HG03025 (cell line): ENCODE measurements around the gene GDF10.

Experiments
- ATAC-seq: cut with Tn5 transposase; IDR thresholded peaks from one replicate; pipeline ENCODE4 v1.9.1; 2021; ENCODE audit warnings: mild to moderate bottlenecking, moderate library complexity; ENCODE audit not compliant: unreplicated experiment, low FRiP score

The GDF10 gene

DNA sequence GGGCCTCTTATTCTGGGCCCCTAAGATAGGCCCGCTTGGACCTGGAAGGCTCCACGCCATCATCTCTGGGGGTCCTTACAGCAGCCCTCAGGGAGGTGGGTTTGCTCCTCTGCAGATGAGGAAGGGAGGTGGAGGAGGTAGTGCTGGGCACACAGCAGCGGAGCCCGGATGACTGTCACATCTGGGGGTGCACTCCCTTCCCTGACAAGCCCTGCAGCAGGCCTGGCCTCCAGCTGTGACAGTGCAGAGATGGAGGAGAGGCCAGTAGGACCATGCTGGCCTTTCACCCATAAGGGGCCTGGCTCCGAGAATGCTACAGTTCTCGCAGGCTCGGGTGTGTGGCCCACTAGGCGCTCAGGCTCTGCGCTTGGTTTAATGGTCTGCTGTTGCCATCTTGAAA, 31.5 kb downstream of the GDF10 start:
- no peak for ATAC-seq

DNA sequence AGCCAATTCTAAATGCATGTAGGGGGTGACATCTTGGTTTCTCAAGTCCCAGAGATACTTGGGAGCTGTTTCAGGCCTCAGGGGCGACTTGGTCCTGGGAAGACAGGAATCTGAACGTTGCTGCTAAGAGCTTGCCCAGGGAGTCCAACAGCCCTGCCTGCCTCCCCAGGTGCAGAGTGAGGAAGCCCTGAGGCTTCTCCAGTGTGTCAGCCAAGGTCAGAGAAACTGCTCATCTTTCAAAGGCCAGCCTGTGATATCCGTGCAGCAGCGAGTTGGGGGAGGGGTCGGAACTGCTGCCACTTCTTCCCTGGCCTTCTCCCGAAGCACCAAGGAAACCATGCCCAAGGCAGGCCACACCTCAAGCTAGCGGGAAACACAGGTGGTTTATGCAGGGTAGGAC, 32.0 kb downstream of the GDF10 start:
- ATAC-seq, result no peak

DNA sequence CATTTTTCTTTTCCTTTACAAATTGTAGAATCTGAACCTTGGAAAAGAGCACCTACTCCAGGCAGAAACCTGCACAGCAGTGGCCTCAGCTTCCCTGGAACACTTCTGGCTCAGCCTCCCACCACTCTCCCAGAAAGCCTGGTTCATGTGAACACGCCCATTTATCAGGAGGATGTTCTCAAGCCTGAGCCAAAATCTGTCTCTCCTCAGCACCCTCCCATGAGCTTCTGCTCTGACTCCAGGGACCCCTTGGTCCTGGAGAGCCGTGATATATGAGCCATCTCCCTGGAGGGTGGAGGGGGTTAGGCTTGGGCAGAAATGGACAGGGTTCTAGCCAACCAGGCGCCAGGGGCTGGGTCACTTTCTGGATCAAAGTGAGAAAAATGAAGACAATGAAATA, 32.4 kb downstream of the GDF10 start:
- no peak for ATAC-seq

DNA sequence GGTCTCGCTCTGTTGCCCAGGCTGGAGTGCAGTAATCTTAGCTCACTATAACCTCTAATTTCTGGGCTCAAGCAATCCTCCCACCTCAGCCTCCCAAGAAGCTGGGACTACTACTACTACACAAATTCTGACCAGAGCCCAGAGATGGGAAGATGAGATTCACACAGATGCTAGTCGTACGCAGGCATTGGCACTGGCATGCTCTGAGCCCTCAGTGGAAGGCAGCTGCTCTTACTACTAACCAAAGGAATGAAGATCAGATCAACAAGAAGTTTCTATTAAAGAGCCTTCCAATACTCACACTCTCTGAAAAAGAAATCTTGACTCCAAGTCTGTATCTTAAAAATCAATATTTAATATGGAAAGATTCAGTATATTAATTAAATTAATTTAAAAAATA, 32.9 kb downstream of the GDF10 start:
- no peak for ATAC-seq

DNA sequence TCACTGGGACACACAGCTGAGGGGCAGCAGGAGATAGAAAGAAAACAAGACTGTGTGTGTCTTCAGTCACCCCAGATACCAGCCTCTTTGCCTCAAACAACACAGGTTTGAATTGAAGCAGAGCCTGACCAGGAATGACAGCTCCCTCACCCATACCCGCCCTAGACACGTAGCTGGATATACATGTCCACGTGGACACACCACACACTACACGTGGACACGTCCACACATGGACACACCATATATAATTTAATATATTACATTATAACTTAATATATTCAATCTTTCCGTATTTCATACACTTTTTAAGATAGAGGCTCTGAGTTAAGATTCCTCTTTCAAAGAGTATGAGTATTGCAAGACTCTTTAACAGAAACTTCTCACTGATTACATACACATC, 33.5 kb downstream of the GDF10 start:
- ATAC-seq, result no peak

DNA sequence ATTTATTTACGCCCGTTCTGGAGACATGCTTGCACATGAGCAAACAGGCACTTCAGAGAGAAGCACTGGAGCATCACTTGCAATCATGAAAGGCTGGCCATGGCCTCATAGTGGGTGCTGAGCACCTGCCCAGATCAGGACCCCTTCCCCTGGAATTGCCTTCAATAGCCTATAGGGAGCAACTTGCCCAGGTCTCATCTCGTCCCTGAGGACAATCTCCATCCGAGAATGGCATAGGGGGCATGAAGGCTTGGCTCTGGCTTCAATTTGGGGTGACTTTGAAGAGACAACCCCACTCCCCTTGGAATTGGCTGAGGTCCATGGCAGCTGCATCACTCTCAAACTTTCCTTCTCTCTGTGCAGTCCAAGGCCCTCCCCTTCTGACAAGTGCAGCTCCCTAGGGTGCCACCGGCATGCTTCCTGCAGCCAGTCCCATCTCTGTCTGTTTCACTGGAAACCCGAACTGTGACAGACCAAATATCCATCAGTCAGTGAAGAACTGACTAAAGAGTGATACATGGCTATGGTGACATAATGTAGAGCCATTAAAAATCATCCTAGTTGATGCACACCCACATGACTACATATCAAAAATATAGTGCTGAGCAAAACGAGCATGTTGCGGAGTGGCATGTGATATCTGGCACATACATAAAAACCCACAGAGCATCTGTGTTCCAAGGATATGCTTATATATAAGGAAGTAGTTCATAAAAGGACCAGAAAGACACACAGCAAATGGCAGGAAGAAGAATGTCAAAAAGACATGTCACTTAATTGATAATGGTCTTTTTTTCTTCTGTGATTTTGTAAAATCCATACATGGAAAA, 34.7 kb downstream of the GDF10 start:
- no peak for ATAC-seq

DNA sequence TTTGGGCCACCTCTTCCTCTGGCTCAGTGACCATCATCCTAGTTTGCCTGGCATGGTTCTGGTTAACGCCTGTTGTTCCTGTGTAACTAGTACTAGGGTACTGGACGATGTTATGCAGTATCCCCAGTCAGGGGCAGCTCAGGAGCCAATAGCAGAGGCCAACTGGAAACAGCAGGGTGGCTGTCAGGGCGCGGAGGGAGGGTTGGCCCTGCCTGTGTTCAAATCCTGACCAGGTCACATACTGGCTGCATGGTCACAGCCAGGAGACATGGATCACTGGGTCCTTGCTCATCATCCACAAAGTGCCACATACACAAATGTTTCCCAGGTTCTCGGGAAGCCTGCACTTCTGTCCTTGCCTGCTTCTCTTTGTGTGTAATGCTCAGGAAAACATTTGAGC, 35.9 kb downstream of the GDF10 start:
- no peak for ATAC-seq

DNA sequence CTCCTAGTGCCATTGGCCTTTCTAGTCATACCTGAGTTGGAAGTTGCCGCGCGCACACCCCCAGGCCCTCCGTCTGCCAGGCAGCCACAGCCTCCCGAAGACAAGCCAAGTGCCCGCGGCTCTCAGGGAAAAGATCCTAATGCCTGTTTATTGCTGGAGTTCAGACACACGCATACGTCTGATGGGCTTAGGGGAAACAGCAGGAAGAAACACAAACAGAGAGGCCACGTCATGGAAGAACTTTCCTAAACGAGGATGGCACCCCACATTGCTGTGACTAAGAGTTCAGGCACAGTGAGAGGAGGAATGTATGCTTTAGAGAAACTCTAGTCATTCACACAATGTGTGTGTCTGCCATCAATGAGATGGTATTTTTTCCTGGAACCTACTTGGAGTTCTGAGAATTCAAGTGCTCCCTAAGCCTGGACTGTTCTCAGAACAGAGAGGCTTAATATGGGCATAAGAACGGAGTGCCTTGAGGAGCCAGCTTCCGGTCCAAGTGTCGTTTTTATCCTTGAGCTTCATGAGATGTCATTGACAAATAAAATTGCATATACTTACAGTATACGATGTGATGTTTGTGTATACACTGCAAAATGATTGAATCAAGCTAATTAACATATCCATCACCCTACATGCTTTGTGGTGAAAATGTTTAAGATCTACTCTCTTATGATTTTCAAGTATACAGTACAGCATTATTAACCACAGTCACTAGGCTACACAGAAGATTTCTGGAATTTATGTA, 36.6 kb downstream of the GDF10 start:
- no peak for ATAC-seq

DNA sequence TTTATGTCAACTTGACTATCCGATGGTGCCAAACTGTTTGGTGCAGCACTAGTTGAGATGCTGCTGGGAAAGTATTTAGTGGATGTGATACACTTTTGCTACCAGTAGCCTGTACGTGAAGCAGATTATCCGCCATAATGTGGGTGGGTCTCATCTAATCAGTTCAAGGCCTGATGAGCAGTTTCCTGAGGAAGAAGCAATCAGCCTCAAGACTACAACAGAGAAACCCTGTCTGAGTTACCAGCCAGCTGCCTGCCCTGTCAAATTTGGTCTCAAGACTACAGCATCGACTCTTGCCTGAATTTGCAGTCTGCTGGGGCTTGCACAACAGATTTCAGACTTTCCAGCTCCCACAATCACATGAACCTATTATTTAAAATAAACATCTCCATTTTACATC, 37.3 kb downstream of the GDF10 start:
- ATAC-seq, result no peak

DNA sequence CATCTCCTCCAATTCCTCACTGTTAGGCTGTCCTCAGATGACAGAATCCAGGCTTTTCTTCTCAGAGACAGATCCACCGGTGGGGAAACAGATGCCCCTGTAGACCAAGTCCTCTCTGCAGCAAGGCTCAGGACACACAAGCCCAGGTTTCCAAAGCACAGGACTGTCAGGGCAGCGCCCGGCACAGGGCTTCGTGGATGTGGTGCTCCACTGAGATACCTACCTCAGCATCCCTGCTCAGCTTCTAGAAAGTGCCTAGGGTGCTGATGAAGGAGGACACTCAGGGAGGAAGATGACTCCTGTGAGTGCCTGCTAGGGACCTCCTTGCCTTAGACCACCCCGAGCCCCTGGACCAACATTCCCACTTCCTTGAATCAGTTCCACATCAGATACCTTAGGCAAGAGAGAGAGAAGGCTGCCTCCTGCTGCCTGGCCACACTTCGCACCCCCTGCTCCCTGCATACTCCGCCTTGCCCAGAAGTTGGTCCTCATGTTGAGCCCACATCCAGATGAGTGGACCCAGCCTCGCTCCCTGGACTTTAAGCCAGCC, 39.3 kb downstream of the GDF10 start:
- no peak for ATAC-seq

DNA sequence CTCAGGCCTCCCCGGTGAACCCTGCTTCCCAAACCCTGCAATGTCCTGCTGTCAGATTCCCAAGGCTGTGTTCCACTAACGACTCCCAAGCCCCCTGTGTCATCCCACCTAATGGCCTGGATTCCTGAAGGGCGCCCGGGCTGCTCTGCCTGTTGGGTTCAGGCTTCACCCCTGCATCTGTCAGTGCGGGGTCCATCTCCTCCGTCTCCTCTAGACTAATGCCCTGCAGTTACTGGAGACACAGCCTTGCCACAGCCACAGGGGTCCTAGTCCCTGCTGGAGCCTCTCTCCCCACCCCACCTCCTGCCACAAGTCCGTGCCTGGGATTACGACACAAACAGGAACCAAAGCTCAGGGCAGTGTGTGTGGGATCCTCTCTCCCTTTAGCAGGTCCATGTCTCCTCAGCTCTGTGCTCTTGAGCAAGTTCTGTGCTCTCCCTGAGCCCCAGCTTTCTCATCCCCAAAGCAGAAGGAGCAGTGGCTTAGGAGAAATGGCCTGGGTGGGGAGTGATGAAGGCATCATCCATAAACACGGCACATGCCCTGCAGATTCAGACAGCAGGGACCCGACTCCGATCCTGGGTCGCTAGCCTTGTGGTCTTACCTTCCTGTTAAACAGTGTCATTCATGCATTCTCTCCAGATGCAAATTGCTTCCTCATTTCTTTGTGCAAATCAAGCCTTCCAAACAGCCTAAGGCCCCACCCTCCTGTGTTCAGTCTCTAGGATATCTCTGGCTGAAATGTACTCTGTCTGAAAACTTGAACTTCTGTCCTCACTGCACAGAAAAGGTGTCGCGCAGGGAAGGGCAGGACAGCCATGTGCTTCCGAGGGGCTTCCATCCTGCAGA, 40.0 kb downstream of the GDF10 start:
- ATAC-seq, result no peak

DNA sequence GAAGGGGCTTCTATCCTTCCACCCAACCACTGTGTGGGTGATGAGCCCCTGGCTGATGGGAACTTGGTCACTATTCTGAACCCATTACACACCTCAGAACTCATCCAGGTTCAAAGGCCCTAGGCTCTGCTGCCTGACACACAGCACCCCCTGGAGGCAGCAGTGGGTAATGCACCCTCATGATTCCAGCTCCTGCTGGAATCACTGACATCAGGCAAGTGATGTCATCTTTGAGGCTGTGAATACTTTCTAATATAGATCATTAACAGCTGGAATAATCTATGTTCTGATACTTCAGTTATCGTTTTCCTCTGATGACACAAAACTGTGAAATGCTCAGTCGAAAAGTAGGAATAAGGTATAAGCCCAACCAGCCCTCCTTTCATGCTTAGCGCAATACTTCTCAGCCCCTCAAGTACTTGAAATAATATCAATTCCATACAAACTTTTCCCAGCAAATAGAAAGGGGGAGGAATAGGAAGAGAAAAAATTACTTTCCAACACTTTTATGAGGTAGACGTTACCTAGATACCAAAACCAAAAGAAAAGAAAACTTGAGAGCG, 40.7 kb downstream of the GDF10 start:
- ATAC-seq, result no peak

DNA sequence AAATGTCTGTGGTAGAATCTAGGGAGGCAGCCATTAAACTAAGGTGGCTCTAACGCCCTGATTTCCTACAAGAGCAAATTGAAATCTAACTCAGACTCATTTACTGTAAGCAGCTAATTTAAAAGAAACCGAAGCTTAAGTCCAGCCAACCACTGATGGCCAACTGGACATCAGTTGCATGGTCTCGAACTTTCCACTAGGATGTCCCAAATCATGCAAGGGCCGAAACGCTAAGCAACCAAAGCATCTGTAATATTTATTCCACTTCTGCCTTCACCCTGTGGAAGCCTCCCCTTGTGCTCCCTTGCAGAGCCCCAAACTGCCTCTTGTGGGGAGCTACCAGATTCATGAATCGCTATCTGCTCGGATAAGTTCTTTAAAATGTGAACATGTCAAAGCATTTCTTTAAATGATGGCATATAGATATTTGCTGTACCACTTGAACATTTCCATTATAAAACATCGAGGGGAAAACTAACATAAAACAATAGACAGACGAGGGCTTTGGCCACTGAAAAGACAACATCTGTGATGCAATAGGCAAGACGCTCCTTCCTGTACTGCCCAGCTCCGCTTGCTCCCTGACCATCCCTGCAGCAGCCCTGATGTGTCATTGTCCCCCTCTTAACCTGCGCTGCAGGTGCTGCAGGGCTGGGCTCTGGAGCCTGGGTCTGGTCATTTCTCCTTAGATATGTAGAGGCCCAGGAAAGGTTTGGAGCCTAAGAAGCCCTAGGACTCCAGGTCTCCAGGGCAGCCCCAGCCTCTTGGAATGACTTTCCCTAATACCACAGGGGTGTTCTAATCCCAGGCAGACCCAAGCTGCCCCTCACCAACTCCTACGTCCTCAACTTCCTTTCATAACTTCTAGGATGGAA, 45.2 kb downstream of the GDF10 start:
- no peak for ATAC-seq

DNA sequence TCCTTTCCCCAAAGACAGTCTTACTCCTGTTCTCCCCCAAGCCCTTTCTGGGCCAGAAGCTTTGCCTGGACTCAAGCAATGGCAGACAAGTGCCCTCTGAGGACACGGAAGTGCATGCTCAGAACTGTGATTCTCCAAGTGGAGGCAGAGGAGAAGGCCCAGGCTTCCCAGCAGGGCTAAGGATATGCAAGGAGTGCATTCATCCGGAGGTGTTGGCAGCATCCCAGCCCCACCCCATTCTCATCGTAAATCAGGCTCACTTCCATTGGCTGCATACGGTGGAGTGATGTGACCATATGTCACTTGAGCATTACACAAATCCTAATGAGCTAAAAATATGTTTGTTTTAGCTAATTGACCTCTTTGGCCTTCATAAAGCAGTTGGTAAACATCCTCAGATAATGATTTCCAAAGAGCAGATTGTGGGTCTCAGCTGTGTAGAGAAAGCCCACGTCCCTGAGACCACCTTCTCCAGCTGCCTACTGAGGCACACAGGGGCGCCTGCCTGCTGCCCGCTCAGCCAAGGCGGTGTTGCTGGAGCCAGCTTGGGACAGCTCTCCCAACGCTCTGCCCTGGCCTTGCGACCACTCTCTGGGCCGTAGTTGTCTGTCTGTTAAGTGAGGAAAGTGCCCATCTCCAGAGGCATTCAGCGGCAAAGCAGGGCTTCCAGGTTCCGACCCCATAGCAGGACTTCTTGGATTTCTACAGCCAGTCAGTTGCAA, 46.7 kb downstream of the GDF10 start:
- no peak for ATAC-seq

DNA sequence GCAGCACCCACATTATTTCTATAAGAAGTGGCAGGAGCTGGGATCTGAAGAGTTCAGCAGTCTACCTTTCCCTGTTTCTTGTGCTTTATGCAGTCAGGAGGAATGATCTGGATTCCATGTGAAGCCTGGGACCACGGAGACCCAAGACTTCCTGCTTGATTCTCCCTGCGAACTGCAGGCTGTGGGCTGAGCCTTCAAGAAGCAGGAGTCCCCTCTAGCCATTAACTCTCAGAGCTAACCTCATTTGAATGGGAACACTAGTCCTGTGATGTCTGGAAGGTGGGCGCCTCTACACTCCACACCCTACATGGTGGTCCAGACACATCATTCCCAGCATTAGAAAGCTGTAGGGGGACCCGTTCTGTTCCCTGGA, 47.3 kb downstream of the GDF10 start:
- no peak for ATAC-seq

DNA sequence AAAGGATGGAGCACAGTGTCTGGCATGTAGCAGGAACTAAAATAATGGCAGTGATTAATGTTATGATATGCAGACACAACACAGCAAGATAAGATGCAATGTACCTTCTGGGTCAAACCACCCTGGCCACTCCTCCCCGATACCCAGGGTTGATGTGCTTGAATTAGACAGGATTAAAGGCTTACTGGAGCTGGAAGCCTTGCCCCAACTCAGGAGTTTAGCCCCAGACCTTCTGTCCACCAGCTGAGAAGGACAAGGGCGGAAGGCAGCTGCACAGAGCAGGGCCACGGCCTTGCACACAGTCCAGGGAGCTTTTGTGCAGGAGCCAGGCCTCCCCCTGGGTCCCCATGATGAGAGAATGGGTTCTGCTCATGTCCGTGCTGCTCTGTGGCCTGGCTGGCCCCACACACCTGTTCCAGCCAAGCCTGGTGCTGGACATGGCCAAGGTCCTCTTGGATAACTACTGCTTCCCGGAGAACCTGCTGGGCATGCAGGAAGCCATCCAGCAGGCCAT, 48.2 kb downstream of the GDF10 start, which contains the start of gene RBP3:
RBP3 (plus strand) TSS at position 226 of the 514 bp plus-strand sequence; CDS start at position 348, 122 bp downstream.
- ATAC-seq, result no peak

DNA sequence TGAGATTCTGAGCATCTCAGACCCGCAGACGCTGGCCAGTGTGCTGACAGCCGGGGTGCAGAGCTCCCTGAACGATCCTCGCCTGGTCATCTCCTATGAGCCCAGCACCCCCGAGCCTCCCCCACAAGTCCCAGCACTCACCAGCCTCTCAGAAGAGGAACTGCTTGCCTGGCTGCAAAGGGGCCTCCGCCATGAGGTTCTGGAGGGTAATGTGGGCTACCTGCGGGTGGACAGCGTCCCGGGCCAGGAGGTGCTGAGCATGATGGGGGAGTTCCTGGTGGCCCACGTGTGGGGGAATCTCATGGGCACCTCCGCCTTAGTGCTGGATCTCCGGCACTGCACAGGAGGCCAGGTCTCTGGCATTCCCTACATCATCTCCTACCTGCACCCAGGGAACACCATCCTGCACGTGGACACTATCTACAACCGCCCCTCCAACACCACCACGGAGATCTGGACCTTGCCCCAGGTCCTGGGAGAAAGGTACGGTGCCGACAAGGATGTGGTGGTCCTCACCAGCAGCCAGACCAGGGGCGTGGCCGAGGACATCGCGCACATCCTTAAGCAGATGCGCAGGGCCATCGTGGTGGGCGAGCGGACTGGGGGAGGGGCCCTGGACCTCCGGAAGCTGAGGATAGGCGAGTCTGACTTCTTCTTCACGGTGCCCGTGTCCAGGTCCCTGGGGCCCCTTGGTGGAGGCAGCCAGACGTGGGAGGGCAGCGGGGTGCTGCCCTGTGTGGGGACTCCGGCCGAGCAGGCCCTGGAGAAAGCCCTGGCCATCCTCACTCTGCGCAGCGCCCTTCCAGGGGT, 48.9 kb downstream of the GDF10 start:
- no peak for ATAC-seq

DNA sequence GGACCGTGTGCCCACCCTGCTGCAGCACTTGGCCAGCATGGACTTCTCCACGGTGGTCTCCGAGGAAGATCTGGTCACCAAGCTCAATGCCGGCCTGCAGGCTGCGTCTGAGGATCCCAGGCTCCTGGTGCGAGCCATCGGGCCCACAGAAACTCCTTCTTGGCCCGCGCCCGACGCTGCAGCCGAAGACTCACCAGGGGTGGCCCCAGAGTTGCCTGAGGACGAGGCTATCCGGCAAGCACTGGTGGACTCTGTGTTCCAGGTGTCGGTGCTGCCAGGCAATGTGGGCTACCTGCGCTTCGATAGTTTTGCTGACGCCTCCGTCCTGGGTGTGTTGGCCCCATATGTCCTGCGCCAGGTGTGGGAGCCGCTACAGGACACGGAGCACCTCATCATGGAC, 49.5 kb downstream of the GDF10 start:
- ATAC-seq, result no peak
